Ishikawa (cell line): Measurements from ENCODE around the gene PRSS1.

ENCODE experiments used
- CEBPB ChIP-seq: IDR thresholded peaks from 2 replicates; pipeline ENCODE4 v1.6.1; 2012
- CREB1 ChIP-seq: IDR thresholded peaks from 2 replicates; pipeline ENCODE4 v1.6.1; 2012; ENCODE audit warnings: low read depth
- EGR1 ChIP-seq: IDR thresholded peaks from 2 replicates; pipeline ENCODE4 v1.6.1; 2012
- EP300 ChIP-seq: IDR thresholded peaks from 2 replicates; pipeline ENCODE4 v1.6.1; 2012; ENCODE audit warnings: borderline replicate concordance
- FOXM1 ChIP-seq: IDR thresholded peaks from 2 replicates; pipeline ENCODE4 v1.6.1; 2012; ENCODE audit warnings: low read depth, borderline replicate concordance
- RAD21 ChIP-seq: IDR thresholded peaks from 2 replicates; pipeline ENCODE4 v1.6.1; 2012; ENCODE audit warnings: low read depth
- TAF1 ChIP-seq: IDR thresholded peaks from 2 replicates; pipeline ENCODE4 v1.6.1; 2012; ENCODE audit warnings: low read depth, mild to moderate bottlenecking
- TCF12 ChIP-seq: IDR thresholded peaks from 2 replicates; pipeline ENCODE4 v1.6.1; 2012; ENCODE audit warnings: low read depth
- ZBTB7A ChIP-seq: IDR thresholded peaks from 2 replicates; pipeline ENCODE4 v1.6.1; 2012; ENCODE audit warnings: low read depth
- TF ChIP-seq, protein P1 (sequence below): IDR thresholded peaks from 2 replicates; pipeline ENCODE4 v1.6.1; 2012
- TF ChIP-seq, protein P2 (sequence below): IDR thresholded peaks from 2 replicates; pipeline ENCODE4 v1.6.1; 2012; ENCODE audit warnings: low read depth, mild to moderate bottlenecking

DNA sequence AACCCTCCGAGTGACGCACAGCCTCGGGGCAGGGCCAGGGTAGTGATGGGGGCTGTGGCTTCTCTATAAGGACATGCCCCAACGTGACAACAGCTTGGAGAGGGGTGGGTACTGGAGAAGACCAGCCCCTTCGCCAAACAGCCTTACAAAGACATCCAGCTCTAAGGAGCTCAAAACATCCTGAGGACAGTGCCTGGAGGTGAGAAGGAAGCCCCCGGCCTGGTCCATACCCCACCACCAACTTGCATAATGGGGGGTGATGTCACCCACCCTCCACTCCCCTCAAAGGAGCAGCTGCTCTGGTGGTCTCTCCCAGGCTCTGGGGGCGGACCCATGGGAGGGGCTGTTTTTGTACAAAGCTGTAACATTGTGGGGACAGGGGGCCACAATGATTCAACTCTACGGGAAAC is 36.6 kb downstream of the PRSS1 start:
- TF ChIP-seq CEBPB (no peak), EP300 (no peak), FOXM1 (no peak), EGR1 (no peak), ZBTB7A (no peak), RAD21 (no peak), TAF1 (no peak), TCF12 (no peak), CREB1 (no peak)
- TF ChIP-seq, protein P1, sequence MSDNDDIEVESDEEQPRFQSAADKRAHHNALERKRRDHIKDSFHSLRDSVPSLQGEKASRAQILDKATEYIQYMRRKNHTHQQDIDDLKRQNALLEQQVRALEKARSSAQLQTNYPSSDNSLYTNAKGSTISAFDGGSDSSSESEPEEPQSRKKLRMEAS: no peak
- TF ChIP-seq, protein P2, sequence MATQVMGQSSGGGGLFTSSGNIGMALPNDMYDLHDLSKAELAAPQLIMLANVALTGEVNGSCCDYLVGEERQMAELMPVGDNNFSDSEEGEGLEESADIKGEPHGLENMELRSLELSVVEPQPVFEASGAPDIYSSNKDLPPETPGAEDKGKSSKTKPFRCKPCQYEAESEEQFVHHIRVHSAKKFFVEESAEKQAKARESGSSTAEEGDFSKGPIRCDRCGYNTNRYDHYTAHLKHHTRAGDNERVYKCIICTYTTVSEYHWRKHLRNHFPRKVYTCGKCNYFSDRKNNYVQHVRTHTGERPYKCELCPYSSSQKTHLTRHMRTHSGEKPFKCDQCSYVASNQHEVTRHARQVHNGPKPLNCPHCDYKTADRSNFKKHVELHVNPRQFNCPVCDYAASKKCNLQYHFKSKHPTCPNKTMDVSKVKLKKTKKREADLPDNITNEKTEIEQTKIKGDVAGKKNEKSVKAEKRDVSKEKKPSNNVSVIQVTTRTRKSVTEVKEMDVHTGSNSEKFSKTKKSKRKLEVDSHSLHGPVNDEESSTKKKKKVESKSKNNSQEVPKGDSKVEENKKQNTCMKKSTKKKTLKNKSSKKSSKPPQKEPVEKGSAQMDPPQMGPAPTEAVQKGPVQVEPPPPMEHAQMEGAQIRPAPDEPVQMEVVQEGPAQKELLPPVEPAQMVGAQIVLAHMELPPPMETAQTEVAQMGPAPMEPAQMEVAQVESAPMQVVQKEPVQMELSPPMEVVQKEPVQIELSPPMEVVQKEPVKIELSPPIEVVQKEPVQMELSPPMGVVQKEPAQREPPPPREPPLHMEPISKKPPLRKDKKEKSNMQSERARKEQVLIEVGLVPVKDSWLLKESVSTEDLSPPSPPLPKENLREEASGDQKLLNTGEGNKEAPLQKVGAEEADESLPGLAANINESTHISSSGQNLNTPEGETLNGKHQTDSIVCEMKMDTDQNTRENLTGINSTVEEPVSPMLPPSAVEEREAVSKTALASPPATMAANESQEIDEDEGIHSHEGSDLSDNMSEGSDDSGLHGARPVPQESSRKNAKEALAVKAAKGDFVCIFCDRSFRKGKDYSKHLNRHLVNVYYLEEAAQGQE: no peak
